ENCODE measurements around the gene ST8SIA6. TPM values are rescaled to one million over a fixed set of nuclear protein-coding genes. Genes with fewer than 3 reads are reported as not detected.

ST8SIA6 gene
- total and polyA plus RNA-seq, 9 of the 15 experiments (the other 6 are each of a cell fraction or from before 2014, with no cell fraction given), result 0.69 to 6.7 (median 5.0) TPM

DNA sequence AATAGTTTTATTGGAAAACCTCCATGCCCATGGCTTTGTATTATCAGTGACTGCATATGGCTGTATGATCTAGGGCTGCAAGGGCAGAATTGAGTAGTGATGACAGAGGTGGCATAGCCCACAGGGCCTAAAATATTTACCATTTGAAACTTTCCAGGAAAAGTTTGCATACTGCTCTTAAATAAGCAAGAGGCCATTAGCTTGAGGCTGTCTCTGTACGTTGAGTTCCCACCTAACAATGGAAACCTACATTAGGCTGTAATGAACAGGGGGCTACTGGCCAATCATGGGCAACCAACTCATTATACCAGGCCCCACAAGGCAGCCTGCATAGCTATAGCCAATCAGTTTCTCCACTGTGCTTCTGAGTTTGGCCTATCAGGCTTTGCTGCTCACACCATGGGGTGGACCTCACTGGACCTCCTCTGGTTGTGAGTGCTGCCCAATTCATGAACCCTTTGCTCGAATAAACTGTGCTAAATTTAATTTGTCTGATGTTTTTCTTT lies 673 bp upstream of the ST8SIA6 start (continued):
- TF ChIP-seq, protein P1, sequence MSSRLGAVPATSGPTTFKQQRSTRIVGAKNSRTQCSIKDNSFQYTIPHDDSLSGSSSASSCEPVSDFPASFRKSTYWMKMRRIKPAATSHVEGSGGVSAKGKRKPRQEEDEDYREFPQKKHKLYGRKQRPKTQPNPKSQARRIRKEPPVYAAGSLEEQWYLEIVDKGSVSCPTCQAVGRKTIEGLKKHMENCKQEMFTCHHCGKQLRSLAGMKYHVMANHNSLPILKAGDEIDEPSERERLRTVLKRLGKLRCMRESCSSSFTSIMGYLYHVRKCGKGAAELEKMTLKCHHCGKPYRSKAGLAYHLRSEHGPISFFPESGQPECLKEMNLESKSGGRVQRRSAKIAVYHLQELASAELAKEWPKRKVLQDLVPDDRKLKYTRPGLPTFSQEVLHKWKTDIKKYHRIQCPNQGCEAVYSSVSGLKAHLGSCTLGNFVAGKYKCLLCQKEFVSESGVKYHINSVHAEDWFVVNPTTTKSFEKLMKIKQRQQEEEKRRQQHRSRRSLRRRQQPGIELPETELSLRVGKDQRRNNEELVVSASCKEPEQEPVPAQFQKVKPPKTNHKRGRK (tag; IDR thresholded peaks at IDR 0.05), result no peak
- TF ChIP-seq ZNF584 (CRISPR knock-in tag; IDR thresholded peaks at IDR 0.05; ENCODE audit: low read depth) (no peak), ZBED1 (IDR thresholded peaks at IDR 0.05) (no peak), SRSF7 (optimal IDR thresholded peaks at IDR 0.05; ENCODE audit: low read depth, low read length) (no peak), CBX8 (IDR thresholded peaks at IDR 0.05; ENCODE audit: borderline replicate concordance, extremely low read depth, low read depth, low read length, poor library complexity, severe bottlenecking) (no peak), ZNF133 (CRISPR knock-in tag; IDR thresholded peaks at IDR 0.05) (no peak), NCOR1 (IDR thresholded peaks at IDR 0.05) (peak; percentile 17; the same call in 1 of the 2 replicates), NR2C1 (IDR thresholded peaks at IDR 0.05) (no peak), NR2C1 (tag; IDR thresholded peaks at IDR 0.05) (no peak), HNRNPK (IDR thresholded peaks at IDR 0.05; ENCODE audit: low read depth, low read length, poor library complexity, severe bottlenecking) (no peak), SUPT5H (IDR thresholded peaks at IDR 0.05) (peak; percentile 84), RUNX1 (IDR thresholded peaks at IDR 0.05; ENCODE audit: low read depth) (no peak), NFE2L1 (tag; IDR thresholded peaks at IDR 0.05; ENCODE audit: borderline replicate concordance, low read depth) (no peak), CAMTA2 (CRISPR knock-in tag; conservative IDR thresholded peaks at IDR 0.05) (no peak), POU5F1 (IDR thresholded peaks at IDR 0.05; ENCODE audit: borderline replicate concordance, low read depth, low read length, partially characterized antibody) (no peak), GATA2 (CRISPR knock-in tag; IDR thresholded peaks at IDR 0.05) (no peak), BMI1 (IDR thresholded peaks at IDR 0.05; ENCODE audit: low read length) (no peak), JUND (IDR thresholded peaks at IDR 0.05; ENCODE audit: borderline replicate concordance, low read depth, low read length) (no peak), JUND (tag; IDR thresholded peaks at IDR 0.05; ENCODE audit: borderline replicate concordance, low read depth, low read length) (0 out of 3 replicates have a peak, but pooled peaks have one; percentile 15), BRF2 (IDR thresholded peaks at IDR 0.05; ENCODE audit: borderline replicate concordance, insufficient read depth, insufficient read length) (no peak), ZFX (CRISPR knock-in tag; IDR thresholded peaks at IDR 0.05) (peak; percentile 23; the same call in 1 of the 2 replicates), ZNF561 (CRISPR knock-in tag; conservative IDR thresholded peaks at IDR 0.05) (no peak)
- TF ChIP-seq, protein P2, sequence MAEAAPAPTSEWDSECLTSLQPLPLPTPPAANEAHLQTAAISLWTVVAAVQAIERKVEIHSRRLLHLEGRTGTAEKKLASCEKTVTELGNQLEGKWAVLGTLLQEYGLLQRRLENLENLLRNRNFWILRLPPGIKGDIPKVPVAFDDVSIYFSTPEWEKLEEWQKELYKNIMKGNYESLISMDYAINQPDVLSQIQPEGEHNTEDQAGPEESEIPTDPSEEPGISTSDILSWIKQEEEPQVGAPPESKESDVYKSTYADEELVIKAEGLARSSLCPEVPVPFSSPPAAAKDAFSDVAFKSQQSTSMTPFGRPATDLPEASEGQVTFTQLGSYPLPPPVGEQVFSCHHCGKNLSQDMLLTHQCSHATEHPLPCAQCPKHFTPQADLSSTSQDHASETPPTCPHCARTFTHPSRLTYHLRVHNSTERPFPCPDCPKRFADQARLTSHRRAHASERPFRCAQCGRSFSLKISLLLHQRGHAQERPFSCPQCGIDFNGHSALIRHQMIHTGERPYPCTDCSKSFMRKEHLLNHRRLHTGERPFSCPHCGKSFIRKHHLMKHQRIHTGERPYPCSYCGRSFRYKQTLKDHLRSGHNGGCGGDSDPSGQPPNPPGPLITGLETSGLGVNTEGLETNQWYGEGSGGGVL (CRISPR knock-in tag; IDR thresholded peaks at IDR 0.05), result no peak
- TF ChIP-seq, protein P3, sequence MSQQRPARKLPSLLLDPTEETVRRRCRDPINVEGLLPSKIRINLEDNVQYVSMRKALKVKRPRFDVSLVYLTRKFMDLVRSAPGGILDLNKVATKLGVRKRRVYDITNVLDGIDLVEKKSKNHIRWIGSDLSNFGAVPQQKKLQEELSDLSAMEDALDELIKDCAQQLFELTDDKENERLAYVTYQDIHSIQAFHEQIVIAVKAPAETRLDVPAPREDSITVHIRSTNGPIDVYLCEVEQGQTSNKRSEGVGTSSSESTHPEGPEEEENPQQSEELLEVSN (IDR thresholded peaks at IDR 0.05; ENCODE audit: borderline replicate concordance in 1 of 2, extremely low read depth in 1 of 2, insufficient read depth in 1 of 2, insufficient read length in 1 of 2, low read depth in 1 of 2, low read length in 1 of 2, poor library complexity in 1 of 2, severe bottlenecking in 1 of 2), result no peak

All from K562 (cell line).